ENCODE measurements around the gene TBCD.

DNA sequence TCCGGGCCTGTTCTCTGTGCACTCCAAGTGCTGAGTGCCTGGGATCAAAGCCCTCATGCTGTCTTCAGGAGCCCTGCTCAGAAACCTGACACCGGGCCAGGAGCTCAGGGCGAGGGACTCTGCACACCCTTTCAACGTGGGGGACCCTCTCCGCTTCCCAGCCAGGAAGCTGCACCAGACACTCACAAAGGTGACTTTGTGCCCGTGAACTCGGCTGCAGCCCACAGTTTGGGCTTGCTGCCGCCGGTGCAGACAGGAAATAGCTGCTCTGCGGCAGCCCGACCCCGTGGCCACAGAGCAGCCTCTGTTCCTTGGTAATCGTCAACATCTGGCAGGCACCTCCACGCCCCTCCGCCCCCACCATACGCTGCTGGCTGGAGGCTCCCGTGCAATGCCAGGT lies 234.1 kb downstream of the TBCD start:
- TF ChIP-seq CTCF (IDR thresholded peaks at IDR 0.05; ENCODE audit: poor library complexity, severe bottlenecking) (no peak), POLR2AphosphoS5 (IDR thresholded peaks at IDR 0.05) (no peak), EZH2 (IDR thresholded peaks at IDR 0.05; ENCODE audit: borderline replicate concordance, insufficient read depth, low read length, poor library complexity, severe bottlenecking) (no peak), REST (IDR thresholded peaks at IDR 0.05; ENCODE audit: borderline replicate concordance) (no peak), SMC3 (conservative IDR thresholded peaks at IDR 0.05; ENCODE audit: poor library complexity) (no peak), MXI1 (conservative IDR thresholded peaks at IDR 0.05; ENCODE audit: poor library complexity, severe bottlenecking) (no peak), EP300 (conservative IDR thresholded peaks at IDR 0.05; ENCODE audit: poor library complexity, severe bottlenecking) (no peak), TAF1 (IDR thresholded peaks at IDR 0.05; ENCODE audit: low read depth) (no peak), RAD21 (conservative IDR thresholded peaks at IDR 0.05) (no peak)

Data from neural cell (in vitro differentiated cells).